SHP77 treated with DMSO at 0.1 percent for 48 hours (cell line): ENCODE data around the gene SLC41A3.

ENCODE experiments used
- DNase-seq: peaks from one replicate; lab custom pipeline; 2025; lab: John Stamatoyannopoulos, UW

SLC41A3 gene

DNA sequence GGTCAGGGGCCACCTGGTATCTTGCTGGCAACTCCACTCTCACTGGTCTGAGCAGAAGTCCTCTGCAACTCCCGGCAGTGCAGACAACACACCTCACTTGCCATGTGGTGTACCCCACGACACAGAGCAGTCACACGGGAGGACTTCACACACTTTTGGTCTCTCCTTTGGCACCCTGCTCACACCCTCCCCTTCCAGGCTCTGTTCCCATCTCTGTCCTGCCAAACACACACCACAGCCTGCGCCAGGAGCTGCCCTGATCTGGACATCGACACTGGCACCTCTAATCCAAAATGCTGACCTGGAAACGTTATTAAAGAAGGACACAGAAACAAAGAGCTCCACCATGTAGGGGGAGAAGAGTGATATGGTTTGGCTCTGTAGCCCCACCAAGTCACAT, 57.2 kb downstream of the SLC41A3 start:
- DNase-seq: no peak

- no peak for DNase-seq
Observed at GRCh38 chr3:126026277-126026751, 57.6 kb downstream of the SLC41A3 start.

DNA sequence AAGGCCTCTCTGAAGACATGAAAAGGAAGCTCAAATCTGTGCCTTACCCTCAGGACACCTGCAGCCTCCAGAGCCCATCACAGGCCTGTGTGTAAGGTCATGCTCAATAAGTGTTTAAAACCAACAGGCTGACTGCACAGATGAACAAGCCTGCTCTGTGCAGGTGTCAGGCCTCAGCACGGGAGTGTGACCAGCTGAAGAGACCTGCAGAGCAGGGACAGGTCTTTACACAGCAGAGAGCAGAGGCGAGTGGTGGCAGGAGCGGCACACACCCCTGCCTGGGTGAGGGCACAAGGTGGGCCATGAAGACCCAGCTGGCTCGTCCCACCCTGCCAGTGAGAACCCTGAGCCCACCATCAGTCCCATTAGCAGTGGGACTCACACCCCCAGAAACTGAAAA, 58.1 kb downstream of the SLC41A3 start:
- no peak for DNase-seq

DNA sequence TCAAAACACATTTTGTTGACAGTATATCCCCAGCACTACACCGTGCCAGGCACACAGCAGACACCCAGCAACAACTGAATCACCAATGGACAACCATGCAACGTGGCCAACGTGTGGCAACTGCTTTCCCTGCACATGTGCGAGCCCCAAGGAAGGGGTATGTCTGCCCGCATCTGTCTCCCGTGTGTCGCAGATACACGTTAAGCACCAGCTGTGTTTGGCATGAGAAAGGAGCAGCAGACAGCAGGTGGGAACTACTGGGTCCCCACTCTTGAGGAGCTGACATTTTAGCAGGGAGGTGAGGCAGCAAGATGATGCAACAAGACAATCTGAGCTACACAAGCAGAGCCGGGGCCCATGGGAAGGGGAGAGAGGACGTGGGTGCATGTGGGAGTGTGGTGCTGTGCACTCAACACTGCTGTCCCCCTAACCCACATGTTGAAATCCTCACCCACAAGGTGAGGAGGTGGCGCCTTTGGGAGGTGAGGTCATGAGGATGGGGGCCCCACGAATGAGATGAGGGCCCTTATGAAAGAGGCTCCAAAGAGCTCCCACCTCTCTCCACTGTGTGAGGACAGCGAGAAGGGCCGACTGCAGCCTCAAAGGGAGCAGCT, 58.7 kb downstream of the SLC41A3 start:
- no peak for DNase-seq

- DNase-seq: no peak
Observed at GRCh38 chr3:126024049-126024854, 59.7 kb downstream of the SLC41A3 start.

DNA sequence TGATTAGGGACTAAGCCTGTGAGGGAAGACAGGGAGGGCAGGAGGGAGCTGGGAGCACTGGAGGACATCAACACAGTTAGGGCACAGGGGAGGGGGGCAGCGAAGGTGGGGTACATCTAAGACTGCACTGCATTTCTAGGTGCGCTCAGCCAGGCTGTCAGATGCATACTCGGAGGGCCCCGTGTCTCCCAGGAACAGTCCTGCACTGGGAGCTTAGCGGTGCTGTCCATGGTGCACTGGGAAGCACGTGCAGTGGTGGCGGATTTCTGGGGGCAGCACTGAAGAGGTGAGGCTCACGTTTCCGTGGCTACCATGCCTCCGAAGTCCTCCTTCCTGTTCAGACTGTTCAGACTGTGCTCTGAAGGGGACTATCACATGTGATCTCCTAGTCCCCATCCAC, 60.5 kb downstream of the SLC41A3 start:
- no peak for DNase-seq

GRCh38 chr3:126022741-126023359, 61.1 kb downstream of the SLC41A3 start:
- DNase-seq: no peak

GRCh38 chr3:126021702-126022101, 62.2 kb downstream of the SLC41A3 start:
- no peak for DNase-seq

DNA sequence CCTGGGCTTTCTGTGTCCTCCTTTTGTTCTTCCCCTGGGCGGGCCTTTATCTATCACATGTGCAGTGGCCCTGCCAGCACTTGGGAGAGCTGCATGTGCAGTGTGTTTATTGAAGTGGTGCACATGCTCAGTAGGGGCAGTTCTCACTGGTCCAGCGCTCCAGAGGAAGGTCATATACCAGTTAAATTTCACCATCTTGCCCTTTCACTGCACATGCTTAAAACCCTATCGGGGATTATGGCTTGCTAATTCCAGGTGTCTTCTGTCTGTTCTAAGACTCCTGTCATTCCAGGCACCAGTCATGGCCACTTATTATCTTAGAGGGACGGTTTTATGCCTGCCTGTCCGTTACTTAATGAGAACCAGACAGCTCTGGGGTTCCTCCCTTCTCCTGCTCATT, 62.7 kb downstream of the SLC41A3 start:
- DNase-seq: no peak

- no peak for DNase-seq
Observed at GRCh38 chr3:126019683-126020082, 64.2 kb downstream of the SLC41A3 start.

DNA sequence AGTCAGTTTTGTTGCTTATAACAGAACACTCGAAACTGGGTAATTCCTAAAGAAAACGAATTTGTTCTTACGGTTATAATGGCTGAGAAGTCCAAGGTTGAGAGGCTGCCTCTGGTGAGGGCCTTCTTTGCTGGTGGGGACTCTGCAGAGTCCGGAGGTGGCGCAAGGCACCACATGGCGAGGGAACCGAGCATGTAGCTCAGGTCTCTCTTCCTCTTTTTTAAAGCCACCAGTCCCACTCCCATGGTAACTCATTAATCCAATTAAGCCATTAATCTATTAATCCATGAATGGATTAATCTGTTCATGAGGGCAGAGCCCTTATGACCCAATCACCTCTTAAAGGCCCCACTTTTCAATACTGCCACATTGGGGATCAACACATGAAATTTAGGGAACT, 64.9 kb downstream of the SLC41A3 start:
- no peak for DNase-seq

DNA sequence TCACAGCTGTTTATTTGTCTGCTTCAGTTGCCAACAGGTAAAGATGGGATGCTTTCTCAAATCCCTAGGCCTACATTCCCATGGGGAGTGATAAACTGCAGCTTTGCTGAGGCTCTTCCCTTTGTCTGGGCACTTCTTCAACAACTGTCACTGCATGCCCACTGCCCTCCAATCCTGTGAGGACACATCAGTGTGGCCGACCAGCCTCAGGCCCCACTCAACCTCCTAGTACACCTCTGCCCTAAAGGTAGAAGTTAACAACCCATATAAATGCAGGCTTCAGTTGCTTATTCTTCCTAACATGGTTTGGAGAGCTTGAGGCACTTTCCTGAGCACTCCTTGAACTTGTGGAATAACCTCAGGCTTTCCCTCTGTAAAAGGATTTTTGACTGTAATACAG, 65.4 kb downstream of the SLC41A3 start:
- DNase-seq: no peak

DNA sequence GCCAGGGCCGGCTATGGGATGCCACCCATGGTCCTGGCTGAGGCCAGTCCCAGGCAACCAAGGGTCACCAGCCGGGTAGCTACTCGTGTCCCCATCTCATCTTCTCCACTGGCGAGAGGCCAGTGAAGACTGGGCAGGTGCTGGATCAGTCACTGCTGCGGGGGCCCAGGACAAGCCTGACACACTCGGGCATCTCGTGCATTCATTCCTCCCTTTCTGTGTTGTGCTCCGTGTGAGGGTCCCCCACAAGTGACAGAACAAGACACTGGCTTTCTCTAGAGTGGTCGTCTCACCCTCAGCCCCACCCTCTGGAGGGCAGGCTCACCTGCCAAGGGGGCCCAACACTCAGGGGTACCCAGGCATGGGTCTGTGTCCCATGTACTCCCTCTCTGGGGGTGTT, 66.6 kb downstream of the SLC41A3 start:
- no peak for DNase-seq

GRCh38 chr3:126016616-126017015, 67.3 kb downstream of the SLC41A3 start:
- DNase-seq: no peak

DNA sequence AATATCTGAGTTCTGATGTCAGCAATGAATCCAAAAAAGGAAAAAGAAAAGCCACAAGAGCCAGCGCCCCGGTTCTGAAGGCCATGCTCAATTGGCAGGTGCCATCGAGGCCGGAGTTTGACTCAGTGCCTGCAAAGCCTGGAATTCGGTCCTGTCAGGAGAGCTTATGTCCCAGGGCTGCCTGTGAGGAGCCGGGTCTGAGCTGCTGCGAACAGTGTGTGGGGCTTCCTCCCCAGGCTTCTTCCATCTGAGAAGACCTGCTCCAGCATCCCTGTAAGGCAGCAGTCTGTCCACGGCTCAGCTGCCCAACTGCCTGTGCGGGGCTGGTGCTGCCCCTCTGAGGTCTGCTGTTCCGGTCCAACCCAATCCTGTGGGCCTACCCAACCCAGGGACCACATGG, 68.8 kb downstream of the SLC41A3 start:
- DNase-seq: no peak

- no peak for DNase-seq
Observed at GRCh38 chr3:126014252-126014651, 69.7 kb downstream of the SLC41A3 start.

GRCh38 chr3:126013751-126014156, 70.2 kb downstream of the SLC41A3 start:
- no peak for DNase-seq

DNA sequence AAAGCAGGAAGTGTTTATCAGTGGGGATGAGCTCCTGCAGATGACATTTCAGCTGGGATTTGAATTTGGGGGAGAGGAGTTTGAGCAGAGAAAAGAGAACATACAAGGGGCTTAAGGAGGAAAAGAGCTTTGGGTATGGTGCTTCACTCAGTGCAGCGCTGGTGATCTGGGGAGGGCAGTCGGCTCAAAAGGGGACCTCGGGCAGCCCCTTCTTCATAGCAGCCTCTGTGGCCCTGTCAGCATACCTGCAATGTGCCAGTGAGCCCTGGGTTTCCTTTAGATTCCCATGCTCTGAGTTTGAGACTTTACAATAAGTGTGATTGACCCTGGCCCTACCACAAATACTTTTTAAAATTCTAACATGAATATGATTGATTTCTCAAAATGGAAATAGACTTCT, 74.7 kb downstream of the SLC41A3 start:
- DNase-seq: no peak

GRCh38 chr3:126008219-126008618, 75.7 kb downstream of the SLC41A3 start:
- no peak for DNase-seq

GRCh38 chr3:126005951-126006350, 78.0 kb downstream of the SLC41A3 start:
- no peak for DNase-seq

DNA sequence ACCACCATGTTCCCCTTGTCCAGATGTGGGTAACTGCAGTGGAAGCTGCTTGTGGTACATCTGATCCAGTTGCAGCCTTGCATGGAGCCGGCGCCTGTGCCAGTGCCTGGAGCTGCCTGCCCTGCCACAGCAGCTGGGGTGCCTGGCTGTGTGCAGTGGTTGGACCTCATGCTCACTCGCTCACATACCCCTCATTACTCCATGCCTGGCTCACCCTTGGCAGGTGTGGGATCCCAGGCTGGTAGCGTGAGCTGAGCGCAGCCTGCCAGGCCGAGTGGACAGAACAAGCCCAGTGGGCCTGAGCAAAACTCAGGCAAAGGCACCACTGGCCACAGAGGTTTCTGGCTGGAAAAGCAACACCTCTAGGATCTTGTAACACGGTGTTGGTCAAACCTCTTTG, 79.2 kb downstream of the SLC41A3 start:
- no peak for DNase-seq

- DNase-seq: no peak
Observed at GRCh38 chr3:126004217-126004616, 79.7 kb downstream of the SLC41A3 start.
